ENCODE measurements around the gene ZBTB42. TPM values are rescaled to one million over a fixed set of nuclear protein-coding genes. Genes with fewer than 3 reads are reported as not detected.
A peak's percentile ranks its signal among the peaks of the same experiment; 100 is the strongest.

Gene ZBTB42
- total RNA-seq, 1 experiment from 2014 or later = 6.1 TPM

GRCh38 chr14:104776961-104777807 lies 23.7 kb upstream of the ZBTB42 start:
- H3K79me2 ChIP-seq (ENCODE audit: insufficient read depth, low read length) = no peaks in the 10 kb centered on the region
- H2BK5ac ChIP-seq (ENCODE audit: insufficient read length, low read length) = no peak overlapping the region
- no peak overlapping the region for H4K5ac ChIP-seq (ENCODE audit: insufficient read length, low read depth, low read length)
- Mint-ChIP-seq H3K36me3 (ENCODE audit: insufficient read depth in 1 of 3, low read depth in 3 of 3) (peaks cover 12 to 31% (median 23%) of the 10 kb centered on the region in 3 experiments; a peak in 6 of 7 replicates), H3K27ac (no peak overlapping the region), H3K9me3 (no peaks in the 10 kb centered on the region), H3K4me1 (no peaks in the 10 kb centered on the region), H3K4me3 (no peak overlapping the region), H3K27me3 (ENCODE audit: low read depth) (no peaks in the 10 kb centered on the region)
- no peaks in the 10 kb centered on the region for H3K9me3 ChIP-seq (ENCODE audit: control insufficient read depth, low read depth, low read length)
- H3K23me2 ChIP-seq (ENCODE audit: insufficient read length, low read depth, low read length, poor library complexity, severe bottlenecking) = no peaks in the 10 kb centered on the region
- no peak overlapping the region for H3K4me2 ChIP-seq (ENCODE audit: insufficient read depth, insufficient read length, low read length)
- no peak overlapping the region for H3K23ac ChIP-seq (ENCODE audit: insufficient read length, low read depth, low read length)
- no peak overlapping the region for H2BK15ac ChIP-seq (ENCODE audit: low read depth, low read length)
- H3K4me1 ChIP-seq (ENCODE audit: insufficient read depth, low read length) = no peaks in the 10 kb centered on the region
- no peak overlapping the region for H3K56ac ChIP-seq (ENCODE audit: insufficient read length, low read depth, low read length)
- TF ChIP-seq CTCF (conservative IDR thresholded peaks at IDR 0.05) = peak; percentile 49; the same call in 2 of the 3 replicates
- no peak overlapping the region for H3K4ac ChIP-seq (ENCODE audit: low read depth, low read length)
- H2AFZ ChIP-seq (ENCODE audit: low read length) = no peak overlapping the region
- no peak overlapping the region for H3K27ac ChIP-seq (ENCODE audit: insufficient read length, low read depth, low read length)
- H3K9ac ChIP-seq (ENCODE audit: extremely low read depth, insufficient read length, low read length) = no peak overlapping the region
- no peak overlapping the region for H4K8ac ChIP-seq (replicated peaks; ENCODE audit: insufficient read length, low read depth, low read length)
- no peak overlapping the region for H2BK120ac ChIP-seq (ENCODE audit: low read depth, low read length, poor library complexity, severe bottlenecking)
- H3T11ph ChIP-seq (ENCODE audit: low read length) = no peak overlapping the region
- H3K14ac ChIP-seq (ENCODE audit: insufficient read depth, low read length) = no peak overlapping the region; the same call in 1 of the 2 replicates
- H4K20me1 ChIP-seq (ENCODE audit: control insufficient read depth, insufficient read depth, insufficient read length) = no peaks in the 10 kb centered on the region
- no peaks in the 10 kb centered on the region for H3K79me1 ChIP-seq (ENCODE audit: insufficient read depth, low read depth, low read length, poor library complexity, severe bottlenecking)
- H2BK12ac ChIP-seq (ENCODE audit: insufficient read length, low read depth, low read length) = no peak overlapping the region
- no peaks in the 10 kb centered on the region for H3K27me3 ChIP-seq (ENCODE audit: insufficient read depth, low read length)
- H2AK5ac ChIP-seq (ENCODE audit: insufficient read length, low read length) = no peak overlapping the region
- no peak overlapping the region for H3K18ac ChIP-seq (ENCODE audit: insufficient read length, low read depth, low read length)
- no peak overlapping the region for H2BK20ac ChIP-seq (ENCODE audit: low read depth, low read length, poor library complexity, severe bottlenecking)
- no CpG with 5 or more reads among the region's 16 CpGs for WGBS (ENCODE audit: extremely low coverage, insufficient read length, low lambda C conversion rate)
- DNase-seq = no peak
- H4K91ac ChIP-seq (ENCODE audit: insufficient read length, low read depth, low read length) = no peak overlapping the region
